Psoas muscle (tissue), 8 donors: ENCODE data around the gene S1PR1. TPM values are rescaled to one million over a fixed set of nuclear protein-coding genes. Genes with fewer than 3 reads are reported as not detected.

Experiments used
- ATAC-seq, 4 donors: fragments of 200-7000 bp; cut with Tn5 transposase; one replicate each; pipeline ENCODE4 v1.9.1; 2020; ENCODE audit warnings: moderate library complexity in 3 of 4, mild to moderate bottlenecking in 2 of 4
- DNase-seq, 2 donors: peaks; one replicate each; pipeline ENCODE4 v3.0.0-alpha.2; 2020
- H3K27ac ChIP-seq: fragments of 200-600 bp; one replicate; pipeline ENCODE4 v1.8.0; 2022
- H3K27me3 ChIP-seq, 3 donors: fragments of 200-600 bp in 1 of 3; one replicate each; pipeline versions ENCODE4 v1.6.1 to v1.8.0; 2013 to 2022; ENCODE audit warnings: low read length in 2 of 3, mild to moderate bottlenecking in 2 of 3, moderate library complexity in 1 of 3; ENCODE audit not compliant: insufficient read depth in 3 of 3
- H3K36me3 ChIP-seq, 2 donors: fragments of 200-600 bp in 1 of 2; one replicate each; pipeline versions ENCODE4 v1.6.1 to v1.8.0; 2013 to 2022; ENCODE audit warnings: low read depth in 1 of 2, mild to moderate bottlenecking in 1 of 2, moderate library complexity in 1 of 2; ENCODE audit not compliant: insufficient read depth in 1 of 2
- H3K4me1 ChIP-seq: fragments of 200-600 bp; one replicate; pipeline ENCODE4 v1.8.0; 2022
- H3K4me3 ChIP-seq: fragments of 200-600 bp; one replicate; pipeline ENCODE4 v1.8.0; 2022; ENCODE audit warnings: mild to moderate bottlenecking
- H3K9me3 ChIP-seq: fragments of 200-600 bp; one replicate; pipeline ENCODE4 v1.8.0; 2022
- WGBS, 3 donors: extraction: QIAGEN DNeasy Blood & Tissue Kit; methylation state at CpG; one replicate each; pipeline versions ENCODE4 v1.1.6 to v1.1.7; 2013; 5-methylcytosine and 5-hydroxymethylcytosine counted together
- intact Hi-C, 2 donors: fragments of 100-400 bp; cut with DNase I; formaldehyde crosslinking; loops; one replicate each; pipeline versions ENCODE4 v1.11.0 to v1.14.2; 2022
- polyA plus RNA-seq, 3 donors: library from polyadenylated mRNA; stranded (reverse); fragments of 200-250 nt; gene quantifications; one replicate each; pipeline ENCODE4 v1.2.3, GENCODE V29; 2013
- total RNA-seq, 4 donors: library from RNA; stranded (reverse); fragmentation: NEBNext Ultra II Directional in 2 of 4; extraction: Animal tissue kit (Norgen Biotek cat#: 25700) in 2 of 4; gene quantifications; one replicate each; pipeline versions ENCODE4 v1.2.1 to v1.2.4, GENCODE V29; 2021 to 2023
- TF ChIP-seq, protein P1 (sequence below): fragments of 200-600 bp; IDR thresholded peaks from one replicate; pipeline ENCODE4 v1.8.0; 2022; ENCODE audit warnings: antibody characterized with exemption
- donor health status: healthy with polysubstance abuse.
- donor health status: DM: no; HTN: no; CAD: no; lungs with moderate emphysema.
- donor health status: Bipolar disorder and iron deficiency.
- donor health status: healthy.
- donor health status: DM: yes; HTN: yes; CAD: no.
- donor health status: DM: no; HTN: no; CAD: no.
- donor health status: DM: no; HTN: no; CAD: no.
- donor health status: DM: yes; HTN: yes; CAD: no.

Gene S1PR1
- total and polyA plus RNA-seq, 7 donors = 21.9 to 35.7 (median 25.8) TPM

- H3K27ac ChIP-seq = peak overlapping the region; percentile 57
- TF ChIP-seq, protein P1, sequence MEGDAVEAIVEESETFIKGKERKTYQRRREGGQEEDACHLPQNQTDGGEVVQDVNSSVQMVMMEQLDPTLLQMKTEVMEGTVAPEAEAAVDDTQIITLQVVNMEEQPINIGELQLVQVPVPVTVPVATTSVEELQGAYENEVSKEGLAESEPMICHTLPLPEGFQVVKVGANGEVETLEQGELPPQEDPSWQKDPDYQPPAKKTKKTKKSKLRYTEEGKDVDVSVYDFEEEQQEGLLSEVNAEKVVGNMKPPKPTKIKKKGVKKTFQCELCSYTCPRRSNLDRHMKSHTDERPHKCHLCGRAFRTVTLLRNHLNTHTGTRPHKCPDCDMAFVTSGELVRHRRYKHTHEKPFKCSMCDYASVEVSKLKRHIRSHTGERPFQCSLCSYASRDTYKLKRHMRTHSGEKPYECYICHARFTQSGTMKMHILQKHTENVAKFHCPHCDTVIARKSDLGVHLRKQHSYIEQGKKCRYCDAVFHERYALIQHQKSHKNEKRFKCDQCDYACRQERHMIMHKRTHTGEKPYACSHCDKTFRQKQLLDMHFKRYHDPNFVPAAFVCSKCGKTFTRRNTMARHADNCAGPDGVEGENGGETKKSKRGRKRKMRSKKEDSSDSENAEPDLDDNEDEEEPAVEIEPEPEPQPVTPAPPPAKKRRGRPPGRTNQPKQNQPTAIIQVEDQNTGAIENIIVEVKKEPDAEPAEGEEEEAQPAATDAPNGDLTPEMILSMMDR = no peak
- H3K36me3 ChIP-seq = peaks cover 0 to 5% of the 10 kb centered on the region in 2 donors
- H3K4me3 ChIP-seq = peak overlapping the region; percentile 79
- H3K9me3 ChIP-seq = no peaks in the 10 kb centered on the region
- DNase-seq (peak in 1 of 2 donors; percentile 53), ATAC-seq (no peak)
- peaks cover 6% of the 10 kb centered on the region for H3K4me1 ChIP-seq
- 55 to 64% (median 59%) methylated on average over 10 of the region's 10 CpGs for WGBS, 3 donors
- peaks cover 0 to 45% (median 4%) of the 10 kb centered on the region in 3 donors for H3K27me3 ChIP-seq
- intact Hi-C loops = loop anchor here in 1 of 2 donors (2.0 kb wide), 1 partner anchor 77 kb away; no protein-coding TSS in a partner anchor
Observed at GRCh38 chr1:101240041-101240430, 3.2 kb downstream of the S1PR1 start.

- ATAC-seq = no peak
- H3K27ac ChIP-seq = peak overlapping the region; percentile 57
- H3K9me3 ChIP-seq = no peaks in the 10 kb centered on the region
- peaks cover 6% of the 10 kb centered on the region for H3K4me1 ChIP-seq
- intact Hi-C loops = loop anchor here in 1 of 2 donors (2.0 kb wide), 1 partner anchor 79 kb away; no protein-coding TSS in a partner anchor
- peaks cover 0 to 32% (median 4%) of the 10 kb centered on the region in 3 donors for H3K27me3 ChIP-seq
- H3K4me3 ChIP-seq = peak overlapping the region; percentile 79
- TF ChIP-seq, protein P1 = no peak
- no peak for DNase-seq
- peaks cover 0 to 5% of the 10 kb centered on the region in 2 donors for H3K36me3 ChIP-seq
Observed at GRCh38 chr1:101241485-101242225, 4.8 kb downstream of the S1PR1 start.

DNA sequence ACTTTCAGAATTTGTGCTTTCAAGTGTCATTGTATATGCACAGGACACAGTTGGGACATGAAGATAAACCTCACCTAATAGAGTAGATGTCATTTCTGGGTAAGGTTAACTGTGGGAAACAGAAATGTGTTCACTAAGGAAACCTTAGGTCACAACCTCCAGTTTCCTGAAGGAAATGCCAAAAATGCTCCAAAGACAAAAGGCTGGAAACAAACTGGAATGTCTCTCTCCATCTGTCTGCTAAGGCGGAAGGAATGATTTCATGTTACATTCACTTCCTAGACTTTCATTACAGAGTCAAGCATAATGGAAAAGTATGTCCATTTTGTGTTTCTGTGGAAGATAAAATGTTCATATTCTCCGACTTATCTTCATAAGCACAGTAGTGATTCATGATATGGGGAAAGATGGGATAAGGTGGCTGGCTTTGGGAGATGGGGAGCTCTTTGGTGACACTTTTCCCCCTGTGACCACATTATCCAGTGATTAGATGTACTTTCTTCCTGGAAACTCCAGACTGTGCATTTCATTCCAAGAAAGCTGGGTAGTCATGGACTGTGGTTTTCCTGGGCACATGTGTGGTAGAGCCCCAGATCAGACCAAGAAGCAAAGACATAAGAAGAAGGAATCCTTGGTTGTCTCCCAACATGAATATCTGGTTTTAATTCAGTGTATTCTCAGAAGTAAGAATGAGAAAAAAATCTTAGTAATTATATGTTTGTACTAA lies 5.7 kb downstream of the S1PR1 start:
- DNase-seq (no peak), ATAC-seq (peak in 1 of 4 donors; percentile 14)
- H3K9me3 ChIP-seq = no peaks in the 10 kb centered on the region
- WGBS, 3 donors = 70 to 80% (median 73%) methylated on average over 2 of the region's 2 CpGs
- H3K4me1 ChIP-seq = no peaks in the 10 kb centered on the region
- intact Hi-C loops = no loop called here
- H3K27ac ChIP-seq = no peak overlapping the region
- TF ChIP-seq, protein P1 = no peak
- H3K27me3 ChIP-seq = peaks cover 0 to 24% (median 0%) of the 10 kb centered on the region in 3 donors
- peaks cover 0 to 5% of the 10 kb centered on the region in 2 donors for H3K36me3 ChIP-seq
- peak overlapping the region; percentile 79 for H3K4me3 ChIP-seq

- ATAC-seq (no peak), DNase-seq (no peak)
- Histone ChIP-seq H3K27ac (peak overlapping the region; percentile 9), H3K9me3 (no peaks in the 10 kb centered on the region), H3K4me3 (no peak overlapping the region), H3K36me3 (peaks cover 0 to 5% of the 10 kb centered on the region in 2 donors), H3K27me3 (peaks cover 0 to 14% (median 0%) of the 10 kb centered on the region in 3 donors), H3K4me1 (no peaks in the 10 kb centered on the region)
- intact Hi-C loops = no loop called here
- 57 to 62% (median 59%) methylated on average over 3 of the region's 3 CpGs for WGBS, 3 donors
- TF ChIP-seq, protein P1 = no peak
Observed at GRCh38 chr1:101243751-101244150, 6.9 kb downstream of the S1PR1 start.
